ENCODE measurements around the gene MGLL. TPM values are rescaled to one million over a fixed set of nuclear protein-coding genes. Genes with fewer than 3 reads are reported as not detected.

The MGLL gene
- total and polyA plus RNA-seq, 4 donors: 9.4 to 277 (median 74.2) TPM

DNA sequence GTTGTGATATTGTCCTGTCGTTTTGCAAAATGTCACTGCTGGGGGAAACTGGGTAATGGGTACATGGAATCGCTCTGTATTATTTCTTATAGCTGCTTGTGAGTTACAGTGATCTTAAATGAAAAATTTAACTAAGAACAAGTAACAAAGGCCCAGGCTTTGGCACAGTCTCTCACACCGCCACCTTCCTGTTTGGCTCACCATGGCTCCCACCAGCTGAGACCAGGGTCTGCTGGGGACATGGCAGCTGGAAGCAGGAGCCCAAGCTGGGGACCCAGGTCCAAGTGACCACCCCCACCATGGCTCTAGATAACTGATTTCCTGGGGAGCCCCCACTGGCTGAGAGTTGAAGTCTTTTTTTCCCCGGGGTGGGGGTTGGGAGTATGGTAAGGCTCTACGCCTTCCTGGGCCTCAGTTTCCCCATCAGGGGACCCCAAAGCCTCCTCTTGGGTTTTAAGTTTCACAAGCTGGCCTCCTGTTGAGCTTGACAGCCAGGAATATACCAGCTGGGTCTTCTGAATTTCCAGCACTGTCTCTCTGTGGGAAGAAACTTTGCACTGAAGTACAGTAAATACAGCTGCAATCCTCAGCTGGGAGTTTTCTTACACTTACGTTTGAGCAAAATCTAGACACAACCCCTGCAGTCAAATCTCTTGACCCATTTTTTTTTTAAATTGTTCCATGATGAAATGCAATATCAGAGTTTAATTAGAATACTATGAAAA, 123.5 kb downstream of the MGLL start:
- 78% methylated on average over 6 of the region's 6 CpGs for WGBS
- H3K27me3 ChIP-seq (ENCODE audit: control insufficient read depth in 4 of 4, insufficient read depth in 4 of 4, low read length in 3 of 4): no peaks in the 10 kb centered on the region
- peaks cover 11 to 59% (median 51%) of the 10 kb centered on the region in 4 donors for H3K4me1 ChIP-seq (ENCODE audit: control insufficient read depth in 4 of 4, insufficient read depth in 4 of 4, low read length in 3 of 4)
- peak overlapping the region in 1 of 2 donors; percentile 80 for H3K27ac ChIP-seq (ENCODE audit: low read depth in 1 of 2, low read length in 2 of 2)
- TF ChIP-seq NR2F2 (IDR thresholded peaks at IDR 0.05): no peak
- no peak for TF ChIP-seq FOXA1 (IDR thresholded peaks at IDR 0.05)
- no peak for TF ChIP-seq JUND (IDR thresholded peaks at IDR 0.05)
- no peak for TF ChIP-seq FOXA2 (IDR thresholded peaks at IDR 0.05)
- TF ChIP-seq HNF4G (IDR thresholded peaks at IDR 0.05): no peak
- TF ChIP-seq HNF4A (conservative IDR thresholded peaks at IDR 0.05): no peak
- TF ChIP-seq RXRA (IDR thresholded peaks at IDR 0.05): no peak
- TF ChIP-seq SP1 (IDR thresholded peaks at IDR 0.05): no peak
- no peak for TF ChIP-seq GABPA (IDR thresholded peaks at IDR 0.05 in 1 of 2, conservative IDR thresholded peaks at IDR 0.05 in 1 of 2)
- no peak for TF ChIP-seq RAD21 (IDR thresholded peaks at IDR 0.05)
- TF ChIP-seq, protein P1, sequence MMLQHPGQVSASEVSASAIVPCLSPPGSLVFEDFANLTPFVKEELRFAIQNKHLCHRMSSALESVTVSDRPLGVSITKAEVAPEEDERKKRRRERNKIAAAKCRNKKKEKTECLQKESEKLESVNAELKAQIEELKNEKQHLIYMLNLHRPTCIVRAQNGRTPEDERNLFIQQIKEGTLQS (IDR thresholded peaks at IDR 0.05): no peak
- H3K9ac ChIP-seq (ENCODE audit: low read depth in 1 of 2, low read length in 2 of 2): no peak overlapping the region
- peaks cover 0 to 2% (median 0%) of the 10 kb centered on the region in 4 donors for H3K36me3 ChIP-seq (ENCODE audit: control insufficient read depth in 4 of 4, insufficient read depth in 3 of 4, low read depth in 1 of 4, low read length in 3 of 4)
- DNase-seq (ENCODE audit: low spot score): no peak
- no peaks in the 10 kb centered on the region for H3K9me3 ChIP-seq (ENCODE audit: control insufficient read depth in 4 of 4, low read length in 3 of 4)
- H3K4me3 ChIP-seq (ENCODE audit: low read depth in 1 of 3, low read length in 3 of 3): no peak overlapping the region

DNA sequence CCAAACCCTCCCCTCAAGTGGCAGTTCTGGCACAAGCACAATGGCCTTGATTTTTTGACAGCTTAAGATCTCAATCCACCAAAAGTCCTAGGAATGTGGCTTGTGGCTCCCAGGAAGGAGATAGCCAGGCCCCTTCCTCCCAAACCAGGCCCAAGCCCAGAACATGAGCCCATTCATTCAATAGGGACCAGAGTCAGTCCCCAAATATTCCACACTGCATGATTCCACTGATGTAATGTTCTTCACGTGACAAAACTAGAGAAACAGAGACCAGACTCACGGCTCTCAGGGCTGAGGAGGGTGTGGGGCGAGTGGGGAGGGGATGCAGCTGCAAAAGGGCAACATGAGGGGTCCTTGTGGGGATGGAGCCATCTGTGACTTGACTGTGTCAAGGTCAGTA, 124.0 kb downstream of the MGLL start:
- Histone ChIP-seq H3K9me3 (ENCODE audit: control insufficient read depth in 4 of 4, low read length in 3 of 4) (no peaks in the 10 kb centered on the region), H3K27me3 (ENCODE audit: control insufficient read depth in 4 of 4, insufficient read depth in 4 of 4, low read length in 3 of 4) (no peaks in the 10 kb centered on the region), H3K36me3 (ENCODE audit: control insufficient read depth in 4 of 4, insufficient read depth in 3 of 4, low read depth in 1 of 4, low read length in 3 of 4) (peaks cover 0 to 5% (median 3%) of the 10 kb centered on the region in 4 donors), H3K27ac (ENCODE audit: low read depth in 1 of 2, low read length in 2 of 2) (peak overlapping the region; percentile 80 to 87), H3K4me3 (ENCODE audit: low read depth in 1 of 3, low read length in 3 of 3) (no peak overlapping the region), H3K9ac (ENCODE audit: low read depth in 1 of 2, low read length in 2 of 2) (no peak overlapping the region), H3K4me1 (ENCODE audit: control insufficient read depth in 4 of 4, insufficient read depth in 4 of 4, low read length in 3 of 4) (peaks cover 11 to 59% (median 50%) of the 10 kb centered on the region in 4 donors)
- TF ChIP-seq, protein P2, sequence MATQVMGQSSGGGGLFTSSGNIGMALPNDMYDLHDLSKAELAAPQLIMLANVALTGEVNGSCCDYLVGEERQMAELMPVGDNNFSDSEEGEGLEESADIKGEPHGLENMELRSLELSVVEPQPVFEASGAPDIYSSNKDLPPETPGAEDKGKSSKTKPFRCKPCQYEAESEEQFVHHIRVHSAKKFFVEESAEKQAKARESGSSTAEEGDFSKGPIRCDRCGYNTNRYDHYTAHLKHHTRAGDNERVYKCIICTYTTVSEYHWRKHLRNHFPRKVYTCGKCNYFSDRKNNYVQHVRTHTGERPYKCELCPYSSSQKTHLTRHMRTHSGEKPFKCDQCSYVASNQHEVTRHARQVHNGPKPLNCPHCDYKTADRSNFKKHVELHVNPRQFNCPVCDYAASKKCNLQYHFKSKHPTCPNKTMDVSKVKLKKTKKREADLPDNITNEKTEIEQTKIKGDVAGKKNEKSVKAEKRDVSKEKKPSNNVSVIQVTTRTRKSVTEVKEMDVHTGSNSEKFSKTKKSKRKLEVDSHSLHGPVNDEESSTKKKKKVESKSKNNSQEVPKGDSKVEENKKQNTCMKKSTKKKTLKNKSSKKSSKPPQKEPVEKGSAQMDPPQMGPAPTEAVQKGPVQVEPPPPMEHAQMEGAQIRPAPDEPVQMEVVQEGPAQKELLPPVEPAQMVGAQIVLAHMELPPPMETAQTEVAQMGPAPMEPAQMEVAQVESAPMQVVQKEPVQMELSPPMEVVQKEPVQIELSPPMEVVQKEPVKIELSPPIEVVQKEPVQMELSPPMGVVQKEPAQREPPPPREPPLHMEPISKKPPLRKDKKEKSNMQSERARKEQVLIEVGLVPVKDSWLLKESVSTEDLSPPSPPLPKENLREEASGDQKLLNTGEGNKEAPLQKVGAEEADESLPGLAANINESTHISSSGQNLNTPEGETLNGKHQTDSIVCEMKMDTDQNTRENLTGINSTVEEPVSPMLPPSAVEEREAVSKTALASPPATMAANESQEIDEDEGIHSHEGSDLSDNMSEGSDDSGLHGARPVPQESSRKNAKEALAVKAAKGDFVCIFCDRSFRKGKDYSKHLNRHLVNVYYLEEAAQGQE (IDR thresholded peaks at IDR 0.05): no peak
- TF ChIP-seq TAF1 (conservative IDR thresholded peaks at IDR 0.05) (no peak), FOXA2 (IDR thresholded peaks at IDR 0.05) (no peak), HNF4G (IDR thresholded peaks at IDR 0.05) (no peak), RXRA (IDR thresholded peaks at IDR 0.05) (no peak), EGR1 (IDR thresholded peaks at IDR 0.05; ENCODE audit: low read depth in 2 of 2) (no peak), HNF4A (conservative IDR thresholded peaks at IDR 0.05) (no peak), GABPA (IDR thresholded peaks at IDR 0.05 in 1 of 2, conservative IDR thresholded peaks at IDR 0.05 in 1 of 2) (no peak), RAD21 (IDR thresholded peaks at IDR 0.05) (no peak)
- TF ChIP-seq, protein P1 (IDR thresholded peaks at IDR 0.05): no peak
- WGBS: 85% methylated on average over 3 of the region's 3 CpGs
- no peak for DNase-seq (ENCODE audit: low spot score)
